Upper lobe of left lung (tissue), 6 donors: ENCODE measurements around the gene TRIM37. TPM values are rescaled to one million over a fixed set of nuclear protein-coding genes. Genes with fewer than 3 reads are reported as not detected.
A peak's percentile ranks its signal among the peaks of the same experiment; 100 is the strongest.

Experiments used
- ATAC-seq, 2 donors: fragments of 200-7000 bp; cut with Tn5 transposase; one replicate each; pipeline ENCODE4 v1.9.1; 2022; ENCODE audit warnings: mild to moderate bottlenecking in 2 of 2, moderate library complexity in 2 of 2; ENCODE audit not compliant: low FRiP score in 2 of 2
- DNase-seq, 2 donors: peaks; one replicate each; pipeline ENCODE4 v3.0.0-alpha.2; 2019 to 2020
- H3K27ac ChIP-seq, 4 donors: fragments of 200-600 bp; sonication (generic); one replicate each; pipeline ENCODE4 v1.5.1; 2016 to 2019
- H3K27me3 ChIP-seq, 4 donors: fragments of 200-600 bp; sonication (generic); one replicate each; pipeline ENCODE4 v1.5.1; 2017 to 2019
- H3K36me3 ChIP-seq, 4 donors: fragments of 200-600 bp; sonication (generic); one replicate each; pipeline ENCODE4 v1.5.1; 2016 to 2019
- H3K4me1 ChIP-seq, 4 donors: fragments of 200-600 bp; sonication (generic); one replicate each; pipeline ENCODE4 v1.5.1; 2018 to 2019
- H3K4me3 ChIP-seq, 4 donors: fragments of 200-600 bp; sonication (generic); one replicate each; pipeline ENCODE4 v1.5.1; 2017 to 2019; ENCODE audit warnings: mild to moderate bottlenecking in 2 of 4, moderate library complexity in 1 of 4
- H3K9me3 ChIP-seq, 4 donors: fragments of 200-600 bp; sonication (generic); one replicate each; pipeline ENCODE4 v1.5.1; 2018 to 2019
- CTCF ChIP-seq, 6 experiments: fragments of 450-650 bp in 4 of 6; fragments of 200-600 bp in 2 of 6; sonication (generic) in 2 of 6; IDR thresholded peaks; one replicate each; pipeline ENCODE4 v1.5.1; 2016 to 2019; ENCODE audit warnings: antibody characterized with exemption in 6 of 6
- EP300 ChIP-seq, 4 donors: sonication (generic); formaldehyde crosslinking; IDR thresholded peaks; one replicate each; pipeline ENCODE4 v1.5.1; 2017; ENCODE audit warnings: antibody characterized with exemption in 4 of 4, control low read depth in 2 of 4
- POLR2A ChIP-seq, 4 donors: fragments of 450-650 bp; IDR thresholded peaks; one replicate each; pipeline ENCODE4 v1.5.1; 2016 to 2017; ENCODE audit warnings: antibody characterized with exemption in 4 of 4, mild to moderate bottlenecking in 2 of 4
- POLR2AphosphoS5 ChIP-seq, 2 donors: sonication (generic); formaldehyde crosslinking; IDR thresholded peaks; one replicate each; pipeline ENCODE4 v1.5.1; 2017; ENCODE audit warnings: antibody characterized with exemption in 2 of 2
- WGBS, 2 donors: methylation state at CpG; one replicate each; pipeline ENCODE4 v1.1.5; 2017 to 2018; 5-methylcytosine and 5-hydroxymethylcytosine counted together
- total RNA-seq, 6 donors: library from RNA; depleted of rRNA in 4 of 6; stranded (reverse); fragments of >200 nt in 4 of 6; gene quantifications; one replicate each; pipeline versions ENCODE4 v1.1.0 to v1.2.1, GENCODE V29; 2016 to 2021
- donor health status: DM: no; HTN: no; CAD: no; lungs with moderate emphysema.
- donor health status: DM: no; HTN: yes; CAD: no; lungs with severe emphysema.

The TRIM37 gene
- total RNA-seq, 6 donors from 2014 or later: 13.0 to 30.4 (median 21.5) TPM

- H3K4me1 ChIP-seq: peaks cover 0 to 16% (median 7%) of the 10 kb centered on the region in 4 donors
- ATAC-seq: no peak
- 89 to 100% methylated on average over 1 of the region's 1 CpG for WGBS, 2 donors
- H3K27ac ChIP-seq: peak overlapping the region in 1 of 4 donors; percentile 75
- H3K9me3 ChIP-seq: no peaks in the 10 kb centered on the region
- H3K36me3 ChIP-seq: peaks cover 0 to 35% (median 1%) of the 10 kb centered on the region in 4 donors
- no peak overlapping the region for H3K4me3 ChIP-seq
- no peaks in the 10 kb centered on the region for H3K27me3 ChIP-seq
- TF ChIP-seq EP300 (IDR thresholded peaks at IDR 0.05): no peak
- no peak for TF ChIP-seq POLR2A (IDR thresholded peaks at IDR 0.05)
- no peak for TF ChIP-seq POLR2AphosphoS5 (IDR thresholded peaks at IDR 0.05)
- TF ChIP-seq CTCF (IDR thresholded peaks at IDR 0.05): no peak
- DNase-seq: no peak
Observed at GRCh38 chr17:59000022-59000421, 106.7 kb downstream of the TRIM37 start.

- Histone ChIP-seq H3K9me3 (no peaks in the 10 kb centered on the region), H3K36me3 (peaks cover 0 to 35% (median 1%) of the 10 kb centered on the region in 4 donors), H3K27ac (no peak overlapping the region), H3K4me3 (no peak overlapping the region), H3K4me1 (peaks cover 0 to 12% (median 5%) of the 10 kb centered on the region in 4 donors), H3K27me3 (no peaks in the 10 kb centered on the region)
- 94 to 97% methylated on average over 1 of the region's 1 CpG for WGBS, 2 donors
- no peak for TF ChIP-seq EP300 (IDR thresholded peaks at IDR 0.05)
- TF ChIP-seq POLR2A (IDR thresholded peaks at IDR 0.05): no peak
- TF ChIP-seq POLR2AphosphoS5 (IDR thresholded peaks at IDR 0.05): no peak
- no peak for TF ChIP-seq CTCF (IDR thresholded peaks at IDR 0.05)
- no peak for ATAC-seq
- DNase-seq: no peak
Observed at GRCh38 chr17:58999500-58999899, 107.2 kb downstream of the TRIM37 start.

GRCh38 chr17:58998871-58999270 lies 107.8 kb downstream of the TRIM37 start:
- 93% methylated on average over 4 of the region's 4 CpGs for WGBS, 2 donors
- ATAC-seq: no peak
- Histone ChIP-seq H3K27me3 (no peaks in the 10 kb centered on the region), H3K27ac (no peak overlapping the region), H3K36me3 (peaks cover 0 to 35% (median 1%) of the 10 kb centered on the region in 4 donors), H3K4me3 (no peak overlapping the region), H3K4me1 (peaks cover 0 to 11% (median 5%) of the 10 kb centered on the region in 4 donors), H3K9me3 (no peaks in the 10 kb centered on the region)
- TF ChIP-seq POLR2A (IDR thresholded peaks at IDR 0.05): no peak
- TF ChIP-seq EP300 (IDR thresholded peaks at IDR 0.05): no peak
- TF ChIP-seq CTCF (IDR thresholded peaks at IDR 0.05): no peak
- TF ChIP-seq POLR2AphosphoS5 (IDR thresholded peaks at IDR 0.05): no peak
- DNase-seq: no peak

GRCh38 chr17:58997756-58998553 lies 108.7 kb downstream of the TRIM37 start:
- Histone ChIP-seq H3K27me3 (no peaks in the 10 kb centered on the region), H3K4me1 (peaks cover 0 to 11% (median 5%) of the 10 kb centered on the region in 4 donors), H3K4me3 (no peak overlapping the region), H3K36me3 (peaks cover 0 to 35% (median 1%) of the 10 kb centered on the region in 4 donors), H3K9me3 (no peaks in the 10 kb centered on the region), H3K27ac (peak overlapping the region in 2 of 4 donors; percentile 65 to 77)
- ATAC-seq: no peak
- 68 to 87% methylated on average over 7 of the region's 7 CpGs for whole genome bisulfite sequencing, 2 donors
- DNase-seq: no peak
- TF ChIP-seq POLR2A (IDR thresholded peaks at IDR 0.05): no peak
- TF ChIP-seq EP300 (IDR thresholded peaks at IDR 0.05): no peak
- TF ChIP-seq CTCF (IDR thresholded peaks at IDR 0.05): no peak
- TF ChIP-seq POLR2AphosphoS5 (IDR thresholded peaks at IDR 0.05): no peak
